ENCODE measurements around the gene PLAC8.
"Not testable (repeated sequence)": the region's sequence is repeated elsewhere in the genome, so short reads cannot be mapped to it uniquely, and the experiment has no call there.

The PLAC8 gene

DNA sequence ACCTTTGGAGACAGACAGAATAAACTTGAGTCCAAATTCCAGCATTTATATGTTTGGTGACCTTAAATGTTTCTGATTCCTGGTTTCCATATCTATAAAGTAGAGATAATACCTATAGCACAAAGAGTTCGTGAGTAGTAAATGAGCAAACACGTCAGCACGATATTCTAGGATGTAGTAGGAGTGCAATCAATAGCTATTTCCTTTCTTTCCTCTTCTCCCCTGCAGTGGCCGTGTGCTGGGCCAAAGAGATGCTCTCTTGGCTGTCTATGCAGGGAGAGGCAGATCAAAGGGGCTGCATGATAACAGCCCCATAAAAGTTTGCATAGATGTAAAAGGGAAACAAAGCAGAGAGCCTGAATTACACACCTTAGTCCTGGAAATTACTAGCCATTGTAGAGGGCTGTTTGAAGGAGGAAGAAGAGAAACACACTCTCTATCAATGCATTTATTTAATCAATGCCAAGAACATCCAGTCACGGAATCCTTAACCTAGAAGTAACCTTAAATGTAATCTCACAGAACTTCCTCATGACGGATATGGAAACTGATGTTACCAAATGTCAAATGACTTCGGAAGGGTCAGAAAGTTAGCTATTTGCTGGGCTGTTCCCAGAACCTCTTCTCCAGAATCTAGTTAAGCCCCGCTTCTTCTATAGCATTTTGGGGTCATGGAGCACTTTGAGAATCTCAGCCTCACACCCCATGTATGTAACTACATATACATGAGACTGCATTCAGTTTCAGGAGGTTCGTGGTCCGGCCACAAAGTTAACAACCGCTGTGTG lies 35.5 kb upstream of the PLAC8 start:
- TF ChIP-seq, protein P1, sequence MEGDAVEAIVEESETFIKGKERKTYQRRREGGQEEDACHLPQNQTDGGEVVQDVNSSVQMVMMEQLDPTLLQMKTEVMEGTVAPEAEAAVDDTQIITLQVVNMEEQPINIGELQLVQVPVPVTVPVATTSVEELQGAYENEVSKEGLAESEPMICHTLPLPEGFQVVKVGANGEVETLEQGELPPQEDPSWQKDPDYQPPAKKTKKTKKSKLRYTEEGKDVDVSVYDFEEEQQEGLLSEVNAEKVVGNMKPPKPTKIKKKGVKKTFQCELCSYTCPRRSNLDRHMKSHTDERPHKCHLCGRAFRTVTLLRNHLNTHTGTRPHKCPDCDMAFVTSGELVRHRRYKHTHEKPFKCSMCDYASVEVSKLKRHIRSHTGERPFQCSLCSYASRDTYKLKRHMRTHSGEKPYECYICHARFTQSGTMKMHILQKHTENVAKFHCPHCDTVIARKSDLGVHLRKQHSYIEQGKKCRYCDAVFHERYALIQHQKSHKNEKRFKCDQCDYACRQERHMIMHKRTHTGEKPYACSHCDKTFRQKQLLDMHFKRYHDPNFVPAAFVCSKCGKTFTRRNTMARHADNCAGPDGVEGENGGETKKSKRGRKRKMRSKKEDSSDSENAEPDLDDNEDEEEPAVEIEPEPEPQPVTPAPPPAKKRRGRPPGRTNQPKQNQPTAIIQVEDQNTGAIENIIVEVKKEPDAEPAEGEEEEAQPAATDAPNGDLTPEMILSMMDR (IDR thresholded peaks at IDR 0.05; ENCODE audit: low read depth, low read length): no peak
- Histone ChIP-seq H3K27me3 (ENCODE audit: insufficient read depth, low read depth, severe bottlenecking) (no peaks in the 10 kb centered on the region), H3K36me3 (no peaks in the 10 kb centered on the region), H3K9me3 (ENCODE audit: severe bottlenecking) (no peaks in the 10 kb centered on the region), H3K4me3 (ENCODE audit: low read depth, low read length) (no peak overlapping the region), H3K27ac (no peak overlapping the region)
- DNase-seq: no peak

DNA sequence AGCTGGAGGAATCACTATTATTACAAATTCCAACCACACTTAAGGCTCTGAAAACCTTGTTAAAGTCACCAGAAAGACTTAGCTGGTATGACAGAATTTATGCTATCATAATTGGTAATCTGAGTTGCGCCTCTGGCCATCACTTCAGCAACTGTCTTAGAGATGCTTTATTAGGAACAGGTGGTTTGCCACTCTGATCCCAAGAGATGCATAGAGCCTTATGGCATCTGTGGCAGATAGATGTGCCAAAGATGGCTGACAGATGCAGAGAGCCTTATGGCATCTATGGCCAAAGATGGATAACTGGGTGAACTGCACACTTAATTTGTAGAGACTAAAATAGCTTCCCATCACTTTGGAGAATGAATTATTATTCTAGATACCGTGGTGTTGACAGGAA lies 32.3 kb upstream of the PLAC8 start:
- no peaks in the 10 kb centered on the region for H3K36me3 ChIP-seq
- no peak for DNase-seq

DNA sequence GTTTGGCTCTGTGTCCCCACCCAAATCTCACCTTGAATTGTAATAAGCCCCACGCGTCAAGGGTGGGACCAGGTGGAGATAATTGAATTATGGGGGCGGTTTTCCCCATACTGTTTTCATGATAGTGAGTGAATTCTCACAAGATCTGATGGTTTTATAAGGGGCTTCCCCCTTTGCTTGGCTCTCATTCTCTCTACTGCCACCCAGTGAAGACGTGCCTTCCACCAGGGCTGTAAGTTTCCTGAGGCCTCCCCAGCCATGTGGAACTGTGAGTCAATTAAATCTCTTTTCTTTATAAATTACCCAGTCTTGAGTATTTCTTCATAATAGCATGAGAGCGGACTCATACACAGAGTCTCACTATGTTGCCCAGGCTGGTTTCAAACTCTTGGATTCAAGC lies 31.2 kb upstream of the PLAC8 start:
- H3K27ac ChIP-seq; H3K4me3 ChIP-seq (ENCODE audit: low read depth, low read length); H3K9me3 ChIP-seq (ENCODE audit: severe bottlenecking); H3K36me3 ChIP-seq; H3K27me3 ChIP-seq (ENCODE audit: insufficient read depth, low read depth, severe bottlenecking); DNase-seq: not testable (repeated sequence)

More for the DNA sequence above, 32.3 kb upstream of the PLAC8 start:
- Histone ChIP-seq H3K27ac (no peak overlapping the region), H3K4me3 (ENCODE audit: low read depth, low read length) (no peak overlapping the region), H3K27me3 (ENCODE audit: insufficient read depth, low read depth, severe bottlenecking) (no peaks in the 10 kb centered on the region), H3K9me3 (ENCODE audit: severe bottlenecking) (no peaks in the 10 kb centered on the region)
- TF ChIP-seq, protein P1 (IDR thresholded peaks at IDR 0.05; ENCODE audit: low read depth, low read length): no peak

DNA sequence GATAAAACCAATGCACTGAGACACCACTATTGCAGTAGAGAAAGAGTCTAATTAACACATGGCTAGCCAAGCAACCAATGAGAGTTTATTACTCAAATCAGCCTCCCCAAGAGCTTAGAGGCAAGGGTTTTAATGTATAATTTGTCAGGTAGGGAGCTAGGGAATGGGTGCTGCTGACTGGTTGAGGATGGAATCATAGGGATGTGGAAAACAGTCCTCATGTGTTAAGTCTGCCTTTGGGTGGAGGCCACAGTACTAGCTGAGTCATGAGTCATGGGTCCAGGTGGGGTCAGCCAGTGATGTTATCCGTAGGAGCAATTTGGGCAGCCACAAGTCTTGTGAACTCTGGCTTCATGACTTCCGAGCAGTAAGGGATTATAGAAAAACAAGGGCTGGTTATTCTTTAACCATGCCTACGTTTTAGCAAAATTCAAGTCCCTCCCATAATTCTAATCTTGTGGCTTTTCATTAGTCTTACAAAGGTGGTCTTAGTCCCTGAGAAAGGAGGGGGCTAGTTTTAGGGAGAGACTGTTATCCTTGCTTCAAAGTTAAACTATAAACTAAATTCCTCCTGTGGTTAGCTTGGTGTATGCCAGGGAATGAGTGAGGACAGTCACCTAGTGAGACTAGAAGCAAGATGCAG lies 25.1 kb upstream of the PLAC8 start:
- no peak for DNase-seq
- Histone ChIP-seq H3K27ac (no peak overlapping the region), H3K9me3 (ENCODE audit: severe bottlenecking) (no peaks in the 10 kb centered on the region)

DNA sequence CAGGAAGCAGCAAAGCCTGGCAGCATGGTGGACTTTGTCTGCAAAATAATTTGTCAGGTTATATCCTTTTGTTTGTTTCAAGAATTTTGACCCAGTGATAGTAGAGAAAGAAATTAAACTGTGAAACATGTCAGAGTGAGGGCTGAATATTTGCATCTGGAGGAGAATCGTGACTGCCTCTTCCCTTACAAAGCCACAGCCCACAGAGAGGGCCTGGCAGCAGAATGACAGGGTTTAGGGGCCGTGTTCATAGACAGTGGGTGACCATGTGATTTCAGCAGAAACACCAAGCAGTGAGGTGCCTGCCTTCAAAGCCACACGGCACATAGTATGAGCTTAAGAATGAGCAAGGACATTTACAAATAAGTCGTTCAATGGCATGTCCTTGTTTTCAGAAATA lies 24.4 kb upstream of the PLAC8 start:
- TF ChIP-seq, protein P1 (IDR thresholded peaks at IDR 0.05; ENCODE audit: low read depth, low read length): no peak
- no peak for DNase-seq
- Histone ChIP-seq H3K9me3 (ENCODE audit: severe bottlenecking) (no peaks in the 10 kb centered on the region), H3K27ac (no peak overlapping the region), H3K4me3 (ENCODE audit: low read depth, low read length) (no peak overlapping the region), H3K27me3 (ENCODE audit: insufficient read depth, low read depth, severe bottlenecking) (no peaks in the 10 kb centered on the region), H3K36me3 (no peaks in the 10 kb centered on the region)

More for the DNA sequence above, 25.1 kb upstream of the PLAC8 start:
- H3K27me3 ChIP-seq (ENCODE audit: insufficient read depth, low read depth, severe bottlenecking): no peaks in the 10 kb centered on the region
- TF ChIP-seq, protein P1 (IDR thresholded peaks at IDR 0.05; ENCODE audit: low read depth, low read length): no peak
- no peak overlapping the region for H3K4me3 ChIP-seq (ENCODE audit: low read depth, low read length)
- H3K36me3 ChIP-seq: no peaks in the 10 kb centered on the region

DNA sequence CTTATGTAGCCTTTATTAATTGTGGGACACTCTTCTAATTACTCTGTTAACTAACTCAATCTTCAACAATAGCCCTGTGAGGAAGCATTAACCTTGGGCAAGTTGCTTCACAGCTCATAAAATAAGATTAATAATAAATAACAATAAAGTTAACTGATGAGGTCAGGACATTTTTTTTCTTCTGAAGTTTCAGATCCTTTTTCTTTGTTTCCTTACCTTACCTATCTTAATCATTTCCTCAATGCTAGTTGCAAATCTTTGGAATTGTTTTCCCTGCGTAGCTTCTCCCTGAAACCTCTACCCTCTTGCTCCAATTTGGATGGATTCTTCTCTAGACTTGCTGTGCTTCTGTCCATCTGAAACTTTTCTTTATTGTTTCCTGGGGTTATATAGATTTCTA lies 17.5 kb upstream of the PLAC8 start:
- no peaks in the 10 kb centered on the region for H3K9me3 ChIP-seq (ENCODE audit: severe bottlenecking)
- no peak overlapping the region for H3K27ac ChIP-seq
- DNase-seq: no peak
- no peaks in the 10 kb centered on the region for H3K36me3 ChIP-seq
- H3K27me3 ChIP-seq (ENCODE audit: insufficient read depth, low read depth, severe bottlenecking): no peaks in the 10 kb centered on the region
- TF ChIP-seq, protein P1 (IDR thresholded peaks at IDR 0.05; ENCODE audit: low read depth, low read length): no peak
- no peak overlapping the region for H3K4me3 ChIP-seq (ENCODE audit: low read depth, low read length)
